Liver (tissue), 9 donors: Measurements from ENCODE around the gene ZMYND8. TPM values are rescaled to one million over a fixed set of nuclear protein-coding genes. Genes with fewer than 3 reads are reported as not detected.
"Not testable (repeated sequence)": the region's sequence is repeated elsewhere in the genome, so short reads cannot be mapped to it uniquely, and the experiment has no call there.

Source experiments
- DNase-seq: peaks from one replicate; pipeline ENCODE4 v3.0.0-alpha.2; 2017; ENCODE audit warnings: low spot score
- H3K27ac ChIP-seq, 2 donors: one replicate each; pipeline ENCODE4 v1.7.0; 2013; ENCODE audit warnings: inconsistent platforms in 2 of 2, low read length in 2 of 2, control low read depth in 1 of 2, low read depth in 1 of 2, mild to moderate bottlenecking in 1 of 2
- H3K27me3 ChIP-seq, 4 donors: one replicate each; pipeline versions ENCODE4 v1.6.1 to v1.7.0; 2013; ENCODE audit warnings: low read length in 3 of 4, inconsistent platforms in 1 of 4, mild to moderate bottlenecking in 1 of 4, moderate library complexity in 1 of 4; ENCODE audit not compliant: control insufficient read depth in 4 of 4, insufficient read depth in 4 of 4
- H3K36me3 ChIP-seq, 4 donors: one replicate each; pipeline versions ENCODE4 v1.6.1 to v1.7.0; 2013; ENCODE audit warnings: low read length in 3 of 4, mild to moderate bottlenecking in 3 of 4, low read depth in 1 of 4, moderate library complexity in 1 of 4; ENCODE audit not compliant: control insufficient read depth in 4 of 4, insufficient read depth in 3 of 4
- H3K4me1 ChIP-seq, 4 donors: one replicate each; pipeline versions ENCODE4 v1.6.1 to v1.7.0; 2013; ENCODE audit warnings: low read length in 3 of 4, mild to moderate bottlenecking in 3 of 4, moderate library complexity in 1 of 4; ENCODE audit not compliant: control insufficient read depth in 4 of 4, insufficient read depth in 4 of 4
- H3K4me3 ChIP-seq, 3 donors: one replicate each; pipeline versions ENCODE4 v1.6.1 to v1.7.0; 2013; ENCODE audit warnings: low read length in 3 of 3, control low read depth in 1 of 3, low read depth in 1 of 3, mild to moderate bottlenecking in 1 of 3
- H3K9ac ChIP-seq, 2 donors: one replicate each; pipeline ENCODE4 v1.7.0; 2013; ENCODE audit warnings: low read length in 2 of 2, mild to moderate bottlenecking in 2 of 2, moderate library complexity in 2 of 2, control low read depth in 1 of 2, low read depth in 1 of 2
- H3K9me3 ChIP-seq, 4 donors: one replicate each; pipeline versions ENCODE4 v1.6.1 to v1.7.0; 2013; ENCODE audit warnings: low read length in 3 of 4; ENCODE audit not compliant: control insufficient read depth in 4 of 4
- ATF3 ChIP-seq: IDR thresholded peaks from 2 replicates; pipeline ENCODE4 v1.6.1; 2016; ENCODE audit warnings: antibody characterized with exemption
- FOXA1 ChIP-seq: IDR thresholded peaks from 2 replicates; pipeline ENCODE4 v1.6.1; 2016; ENCODE audit warnings: antibody characterized with exemption
- FOXA2 ChIP-seq: IDR thresholded peaks from 2 replicates; pipeline ENCODE4 v1.6.1; 2016; ENCODE audit warnings: antibody characterized with exemption
- GABPA ChIP-seq, 2 donors: IDR thresholded peaks in 1 of 2; conservative IDR thresholded peaks in 1 of 2; 2 replicates each; pipeline ENCODE4 v1.6.1; 2016; ENCODE audit warnings: antibody characterized with exemption in 2 of 2, mild to moderate bottlenecking in 1 of 2, moderate library complexity in 1 of 2
- JUND ChIP-seq, 2 donors: IDR thresholded peaks; 2 replicates each; pipeline ENCODE4 v1.6.1; 2016; ENCODE audit warnings: antibody characterized with exemption in 2 of 2
- RAD21 ChIP-seq, 2 donors: IDR thresholded peaks; 2 replicates each; pipeline ENCODE4 v1.6.1; 2016; ENCODE audit warnings: antibody characterized with exemption in 2 of 2, mild to moderate bottlenecking in 2 of 2
- SP1 ChIP-seq: IDR thresholded peaks from 2 replicates; pipeline ENCODE4 v1.6.1; 2018; ENCODE audit warnings: antibody characterized with exemption, mild to moderate bottlenecking
- WGBS: extraction: QIAGEN DNeasy Blood & Tissue Kit; methylation state at CpG from one replicate; pipeline ENCODE4 v1.1.7; 2013; 5-methylcytosine and 5-hydroxymethylcytosine counted together
- polyA plus RNA-seq, 2 donors: library from polyadenylated mRNA; stranded (reverse) in 1 of 2; unstranded in 1 of 2; fragments of 200-250 nt in 1 of 2; fragments of >200 nt in 1 of 2; fragmentation: Nextera tagmentation in 1 of 2; extraction: Ambion mirVana in 1 of 2; gene quantifications; one replicate each; pipeline versions ENCODE4 v1.2.1 to v1.2.3, GENCODE V29; 2013 to 2015
- total RNA-seq, 2 donors: library from RNA; depleted of rRNA; stranded (reverse); fragments of >200 nt; gene quantifications; one replicate each; pipeline ENCODE4 v1.2.3, GENCODE V29; 2014
- TF ChIP-seq, protein P1 (sequence below): IDR thresholded peaks from 2 replicates; pipeline ENCODE4 v1.6.1; 2016; ENCODE audit warnings: antibody characterized with exemption, mild to moderate bottlenecking
- TF ChIP-seq, protein P2 (sequence below): IDR thresholded peaks from 2 replicates; pipeline ENCODE4 v1.6.1; 2016; ENCODE audit warnings: antibody characterized with exemption
- donor health status: healthy.
- donor health status: healthy.
- donor health status: healthy.
- donor health status: healthy.
- donor health status: healthy.

Gene ZMYND8
- total and polyA plus RNA-seq, 4 donors = 3.3 to 23.5 (median 6.8) TPM

GRCh38 chr20:47290008-47290407 is 66.5 kb downstream of the ZMYND8 start:
- no peak for TF ChIP-seq ATF3
- TF ChIP-seq JUND (IDR thresholded peaks at IDR 0.05) = no peak
- no peak for TF ChIP-seq SP1
- WGBS = 96% methylated on average over 3 of the region's 3 CpGs
- Histone ChIP-seq H3K27ac (no peak overlapping the region), H3K4me1 (no peaks in the 10 kb centered on the region), H3K27me3 (no peaks in the 10 kb centered on the region), H3K4me3 (no peak overlapping the region), H3K9me3 (no peaks in the 10 kb centered on the region), H3K9ac (no peak overlapping the region), H3K36me3 (peaks cover 8 to 39% (median 23%) of the 10 kb centered on the region in 4 donors)
- no peak for DNase-seq

- Histone ChIP-seq H3K27me3 (no peaks in the 10 kb centered on the region), H3K9ac (no peak overlapping the region), H3K9me3 (no peaks in the 10 kb centered on the region), H3K4me3 (no peak overlapping the region), H3K4me1 (no peaks in the 10 kb centered on the region), H3K27ac (no peak overlapping the region), H3K36me3 (peaks cover 9 to 39% (median 25%) of the 10 kb centered on the region in 4 donors)
- 89% methylated on average over 3 of the region's 3 CpGs for WGBS
- no peak for DNase-seq
- no peak for TF ChIP-seq FOXA2
- TF ChIP-seq RAD21 (IDR thresholded peaks at IDR 0.05) = no peak
- TF ChIP-seq ATF3 = no peak
- TF ChIP-seq FOXA1 = no peak
- TF ChIP-seq GABPA (IDR thresholded peaks at IDR 0.05 in 1 of 2, conservative IDR thresholded peaks at IDR 0.05 in 1 of 2) = no peak
- TF ChIP-seq, protein P1, sequence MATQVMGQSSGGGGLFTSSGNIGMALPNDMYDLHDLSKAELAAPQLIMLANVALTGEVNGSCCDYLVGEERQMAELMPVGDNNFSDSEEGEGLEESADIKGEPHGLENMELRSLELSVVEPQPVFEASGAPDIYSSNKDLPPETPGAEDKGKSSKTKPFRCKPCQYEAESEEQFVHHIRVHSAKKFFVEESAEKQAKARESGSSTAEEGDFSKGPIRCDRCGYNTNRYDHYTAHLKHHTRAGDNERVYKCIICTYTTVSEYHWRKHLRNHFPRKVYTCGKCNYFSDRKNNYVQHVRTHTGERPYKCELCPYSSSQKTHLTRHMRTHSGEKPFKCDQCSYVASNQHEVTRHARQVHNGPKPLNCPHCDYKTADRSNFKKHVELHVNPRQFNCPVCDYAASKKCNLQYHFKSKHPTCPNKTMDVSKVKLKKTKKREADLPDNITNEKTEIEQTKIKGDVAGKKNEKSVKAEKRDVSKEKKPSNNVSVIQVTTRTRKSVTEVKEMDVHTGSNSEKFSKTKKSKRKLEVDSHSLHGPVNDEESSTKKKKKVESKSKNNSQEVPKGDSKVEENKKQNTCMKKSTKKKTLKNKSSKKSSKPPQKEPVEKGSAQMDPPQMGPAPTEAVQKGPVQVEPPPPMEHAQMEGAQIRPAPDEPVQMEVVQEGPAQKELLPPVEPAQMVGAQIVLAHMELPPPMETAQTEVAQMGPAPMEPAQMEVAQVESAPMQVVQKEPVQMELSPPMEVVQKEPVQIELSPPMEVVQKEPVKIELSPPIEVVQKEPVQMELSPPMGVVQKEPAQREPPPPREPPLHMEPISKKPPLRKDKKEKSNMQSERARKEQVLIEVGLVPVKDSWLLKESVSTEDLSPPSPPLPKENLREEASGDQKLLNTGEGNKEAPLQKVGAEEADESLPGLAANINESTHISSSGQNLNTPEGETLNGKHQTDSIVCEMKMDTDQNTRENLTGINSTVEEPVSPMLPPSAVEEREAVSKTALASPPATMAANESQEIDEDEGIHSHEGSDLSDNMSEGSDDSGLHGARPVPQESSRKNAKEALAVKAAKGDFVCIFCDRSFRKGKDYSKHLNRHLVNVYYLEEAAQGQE = no peak
- TF ChIP-seq, protein P2, sequence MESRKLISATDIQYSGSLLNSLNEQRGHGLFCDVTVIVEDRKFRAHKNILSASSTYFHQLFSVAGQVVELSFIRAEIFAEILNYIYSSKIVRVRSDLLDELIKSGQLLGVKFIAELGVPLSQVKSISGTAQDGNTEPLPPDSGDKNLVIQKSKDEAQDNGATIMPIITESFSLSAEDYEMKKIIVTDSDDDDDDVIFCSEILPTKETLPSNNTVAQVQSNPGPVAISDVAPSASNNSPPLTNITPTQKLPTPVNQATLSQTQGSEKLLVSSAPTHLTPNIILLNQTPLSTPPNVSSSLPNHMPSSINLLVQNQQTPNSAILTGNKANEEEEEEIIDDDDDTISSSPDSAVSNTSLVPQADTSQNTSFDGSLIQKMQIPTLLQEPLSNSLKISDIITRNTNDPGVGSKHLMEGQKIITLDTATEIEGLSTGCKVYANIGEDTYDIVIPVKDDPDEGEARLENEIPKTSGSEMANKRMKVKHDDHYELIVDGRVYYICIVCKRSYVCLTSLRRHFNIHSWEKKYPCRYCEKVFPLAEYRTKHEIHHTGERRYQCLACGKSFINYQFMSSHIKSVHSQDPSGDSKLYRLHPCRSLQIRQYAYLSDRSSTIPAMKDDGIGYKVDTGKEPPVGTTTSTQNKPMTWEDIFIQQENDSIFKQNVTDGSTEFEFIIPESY = no peak
These were observed 67.4 kb downstream of the ZMYND8 start for GRCh38 chr20:47289096-47289495.

- peaks cover 9 to 40% (median 25%) of the 10 kb centered on the region in 4 donors for H3K36me3 ChIP-seq
- over 99% methylated on average over 8 of the region's 8 CpGs for WGBS
- DNase-seq, H3K4me3 ChIP-seq, H3K9me3 ChIP-seq, H3K27me3 ChIP-seq, H3K9ac ChIP-seq, H3K27ac ChIP-seq, H3K4me1 ChIP-seq: not testable (repeated sequence)
These were observed 68.0 kb downstream of the ZMYND8 start for GRCh38 chr20:47288530-47288929.
